H4 (cell line): Measurements from ENCODE around the gene WDR70. TPM values are rescaled to one million over a fixed set of nuclear protein-coding genes. Genes with fewer than 3 reads are reported as not detected.

Experiments
- total RNA-seq: library from RNA; depleted of rRNA; stranded (reverse); fragments of >200 nt; shearing (Covaris generic); gene quantifications from 2 replicates; pipeline ENCODE4 v1.2.3, GENCODE V29; 2014; rRNA removed

The WDR70 gene
- total RNA-seq, 1 experiment from 2014 or later, result 34.2 TPM

Other genes starting within 250 kb of the WDR70 start
- gene CPLANE1, start 129.9 kb upstream of the WDR70 start, total RNA-seq, result 4.8 and 13.8 TPM in 2 replicates
- 52.1 and 60.8 TPM in 2 replicates for gene NUP155, start 8.2 kb upstream of the WDR70 start, total RNA-seq